GM21515 (cell line): Measurements from ENCODE around the gene ESPNL.
"Not testable (repeated sequence)": the region's sequence is repeated elsewhere in the genome, so short reads cannot be mapped to it uniquely, and the experiment has no call there.

Source experiments
- ATAC-seq: cut with Tn5 transposase; IDR thresholded peaks from one replicate; pipeline ENCODE4 v1.9.1; 2021; ENCODE audit not compliant: unreplicated experiment

The ESPNL gene

DNA sequence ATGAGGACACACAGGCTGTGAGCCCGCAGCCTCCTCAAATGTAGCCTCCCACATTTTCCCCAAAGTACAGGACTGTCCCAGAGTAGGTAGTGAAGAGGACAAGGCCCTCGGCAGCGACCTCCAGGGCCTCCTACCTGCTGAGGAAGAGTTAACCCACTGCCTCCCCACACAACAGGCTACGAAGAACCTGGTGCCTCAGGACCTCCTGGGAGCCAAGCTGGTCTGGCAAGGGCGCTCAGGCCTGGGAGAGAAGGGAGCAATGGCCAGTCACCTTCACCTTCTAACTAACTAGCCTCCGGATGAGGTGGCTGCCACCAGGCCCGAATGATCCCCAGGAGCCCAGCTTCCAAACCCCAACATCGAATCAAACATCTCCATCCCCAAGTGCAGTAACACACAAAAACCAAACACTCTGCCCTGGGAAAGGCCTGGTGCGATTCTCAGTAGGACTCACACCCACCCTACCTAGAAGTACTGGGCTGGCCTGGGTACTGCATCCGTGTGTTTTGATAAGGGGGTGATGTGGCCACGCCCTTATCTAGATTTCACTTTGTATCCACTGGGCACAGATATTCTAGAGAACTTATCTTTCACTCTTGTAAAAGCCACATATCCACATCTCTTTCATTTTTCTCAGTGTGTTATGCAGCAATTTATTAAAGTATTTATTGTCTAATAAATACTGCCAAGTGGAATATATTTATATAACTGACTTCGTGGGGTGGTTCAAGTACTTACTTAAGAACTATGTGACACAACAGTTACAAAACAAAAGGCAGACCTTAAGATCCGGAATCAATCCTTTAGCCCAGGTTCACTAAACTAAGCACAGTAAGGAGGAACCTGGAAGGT, 68.3 kb downstream of the ESPNL start:
- ATAC-seq, result no peak

DNA sequence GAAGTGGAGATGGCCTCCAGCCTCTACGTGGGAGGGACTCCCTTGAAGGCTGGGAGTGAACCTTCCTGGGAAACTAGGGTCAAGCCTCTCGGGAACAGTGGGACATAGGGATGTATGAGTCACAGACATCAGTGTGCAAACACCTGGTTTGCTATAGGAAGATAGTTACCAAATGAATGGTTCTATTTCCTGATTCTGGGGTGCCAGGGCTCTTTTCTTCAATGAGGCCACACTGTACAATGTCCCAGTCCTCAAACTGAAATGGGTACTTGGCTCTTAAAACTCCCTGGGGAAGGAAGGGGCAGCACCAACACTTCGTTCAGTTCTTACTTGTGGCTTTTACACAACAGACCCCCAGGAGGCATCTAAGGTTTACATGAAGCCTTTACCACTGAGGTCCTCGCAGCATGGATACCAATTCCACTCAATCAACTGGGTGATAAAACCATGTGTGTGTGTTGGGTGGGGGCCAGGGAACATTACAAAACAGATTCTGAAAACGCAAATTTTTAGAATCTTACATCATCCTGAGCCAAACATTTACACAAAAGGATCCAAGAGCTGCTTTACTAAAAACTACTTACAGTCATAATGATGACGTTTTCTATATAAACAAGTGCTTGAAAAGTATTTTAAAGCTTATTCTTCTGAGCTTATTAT, 69.0 kb downstream of the ESPNL start:
- no peak for ATAC-seq

DNA sequence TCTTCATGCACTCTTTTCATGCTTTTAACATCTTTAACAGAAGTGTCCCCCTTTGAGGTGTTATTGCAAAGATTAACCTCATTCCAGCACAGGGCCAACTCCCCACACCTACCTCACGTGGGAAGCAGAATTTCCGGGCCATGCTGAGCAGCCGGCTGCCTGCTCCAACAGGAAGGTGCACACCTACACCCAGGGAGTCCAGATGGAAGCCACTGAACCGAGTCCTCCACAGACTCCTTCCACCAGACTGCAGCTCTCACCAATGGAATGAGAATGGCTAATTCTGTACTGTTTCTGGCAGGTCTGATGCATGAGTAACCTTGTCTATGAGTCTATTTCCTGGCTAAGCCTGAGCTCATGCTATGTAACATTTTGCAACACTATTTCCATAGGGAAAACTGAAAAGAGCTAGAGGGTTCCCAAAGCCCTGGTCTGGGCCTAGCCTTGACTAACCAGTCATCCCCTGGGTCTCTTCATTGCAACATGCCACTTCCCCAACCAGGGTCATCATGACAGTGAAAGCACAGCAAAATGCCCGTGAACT, 69.6 kb downstream of the ESPNL start:
- no peak for ATAC-seq

DNA sequence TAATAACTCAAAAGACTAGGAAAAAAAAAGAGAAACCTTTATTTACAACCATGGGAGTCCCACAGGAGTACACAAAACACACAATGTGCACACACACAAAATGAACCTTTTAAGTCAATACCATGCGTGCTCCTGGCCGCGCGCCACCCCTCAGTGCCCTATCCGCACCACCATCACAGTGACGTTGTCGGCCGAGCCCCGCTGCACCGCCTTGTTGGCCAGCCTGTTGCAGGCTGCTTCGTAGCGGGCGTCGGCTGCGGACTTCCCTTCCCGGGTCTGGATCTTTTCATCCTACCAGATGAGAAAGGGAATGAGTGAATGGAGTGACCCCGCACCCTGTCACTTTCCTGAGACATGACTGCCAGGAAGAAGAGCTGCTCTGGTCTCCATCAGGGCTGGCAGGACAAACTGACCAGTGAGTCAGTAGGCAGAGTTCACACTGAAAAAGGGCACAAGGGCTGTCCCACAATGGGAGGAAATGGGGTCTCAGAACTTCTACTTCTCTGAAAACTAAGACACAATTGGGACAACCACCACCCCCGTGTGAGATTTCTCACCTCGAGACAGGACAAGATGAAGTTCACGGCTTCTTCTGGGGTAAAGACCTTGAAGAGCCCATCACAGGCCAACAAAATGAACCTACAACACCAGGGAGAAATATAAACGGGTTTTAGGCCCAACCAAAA, 70.4 kb downstream of the ESPNL start:
- ATAC-seq, result no peak

DNA sequence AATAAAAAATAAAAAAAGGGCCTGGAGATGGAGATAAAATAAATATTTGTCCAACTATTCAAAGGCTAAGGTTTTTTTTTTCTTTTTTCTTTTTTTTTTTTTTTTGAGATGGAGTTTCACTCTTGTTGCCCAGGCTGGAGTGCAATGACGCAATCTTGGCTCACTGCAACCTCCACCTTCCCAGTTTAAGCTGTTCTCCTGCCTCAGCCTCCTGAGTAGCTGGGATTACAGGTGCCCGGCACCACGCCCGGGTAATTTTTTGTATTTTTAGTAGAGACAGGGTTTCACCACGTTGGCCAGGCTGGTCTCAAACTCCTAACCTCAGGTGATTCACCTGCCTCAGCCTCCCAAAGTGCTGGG, 70.9 kb downstream of the ESPNL start:
- not testable (repeated sequence) for ATAC-seq

DNA sequence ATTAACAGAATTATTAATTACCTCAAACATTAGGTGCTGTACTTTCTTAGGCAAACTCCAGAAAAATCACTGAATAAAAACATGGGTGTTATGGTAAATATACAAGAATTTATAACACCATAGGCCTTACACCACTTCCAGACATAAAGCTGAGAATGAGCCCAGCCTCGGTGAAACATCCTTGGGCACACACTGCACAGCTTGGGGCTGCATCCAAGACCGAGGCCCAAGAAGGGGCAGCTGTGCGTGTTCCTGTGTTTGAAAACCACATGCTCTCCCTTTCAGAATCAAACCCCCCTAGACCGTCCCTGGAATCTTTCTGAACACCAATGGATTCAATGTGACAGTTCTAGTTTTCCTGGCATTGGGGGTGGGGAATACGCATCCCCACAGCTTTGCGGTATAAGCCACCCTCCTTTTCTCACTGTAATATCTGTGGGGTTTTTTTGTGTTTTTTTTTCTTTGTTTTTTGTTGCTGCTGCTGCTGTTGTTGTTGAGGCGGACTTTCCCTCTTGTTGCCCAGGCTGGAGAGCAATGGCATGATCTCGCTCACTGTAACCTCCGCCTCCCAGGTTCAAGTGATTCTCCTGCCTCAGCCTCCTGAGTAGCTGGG, 71.5 kb downstream of the ESPNL start:
- no peak for ATAC-seq

DNA sequence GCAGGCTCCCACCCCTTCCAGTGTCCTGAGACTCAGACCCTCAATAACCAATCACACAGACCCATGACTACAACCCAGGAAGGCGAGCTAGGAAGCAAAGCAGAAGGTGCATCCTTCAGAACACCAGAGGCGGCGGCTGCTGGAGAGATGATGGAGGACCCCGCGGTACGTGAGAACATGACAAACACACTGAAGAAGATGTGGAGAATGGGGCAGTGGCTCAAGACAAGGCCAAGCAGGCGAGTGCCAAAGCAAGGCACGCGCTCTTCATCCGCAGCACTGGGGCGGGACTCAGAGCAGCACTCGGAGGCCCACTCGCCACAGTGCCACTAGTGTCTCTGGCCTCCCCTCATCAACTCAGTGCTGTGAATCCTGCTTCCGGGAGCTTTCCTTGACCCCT, 72.3 kb downstream of the ESPNL start:
- ATAC-seq, result no peak

DNA sequence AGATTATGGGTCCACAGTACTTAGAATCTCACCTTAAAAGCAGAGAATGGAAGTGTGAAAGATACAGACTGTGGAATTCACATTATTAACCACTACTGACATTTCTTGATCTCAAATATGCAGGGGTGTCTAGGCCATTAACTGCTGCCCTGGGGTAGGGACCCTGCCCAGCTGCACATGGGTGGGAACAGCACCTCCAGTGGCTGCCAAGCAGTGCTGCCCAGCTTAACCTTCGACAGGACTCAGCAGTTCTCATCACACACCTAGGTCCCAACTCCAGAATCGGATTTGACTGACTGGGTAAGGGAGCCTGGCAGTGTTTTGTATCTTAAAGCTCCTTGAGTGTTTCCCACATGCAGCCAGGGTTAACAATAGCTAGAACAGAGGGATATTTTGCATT, 73.6 kb downstream of the ESPNL start:
- no peak for ATAC-seq

DNA sequence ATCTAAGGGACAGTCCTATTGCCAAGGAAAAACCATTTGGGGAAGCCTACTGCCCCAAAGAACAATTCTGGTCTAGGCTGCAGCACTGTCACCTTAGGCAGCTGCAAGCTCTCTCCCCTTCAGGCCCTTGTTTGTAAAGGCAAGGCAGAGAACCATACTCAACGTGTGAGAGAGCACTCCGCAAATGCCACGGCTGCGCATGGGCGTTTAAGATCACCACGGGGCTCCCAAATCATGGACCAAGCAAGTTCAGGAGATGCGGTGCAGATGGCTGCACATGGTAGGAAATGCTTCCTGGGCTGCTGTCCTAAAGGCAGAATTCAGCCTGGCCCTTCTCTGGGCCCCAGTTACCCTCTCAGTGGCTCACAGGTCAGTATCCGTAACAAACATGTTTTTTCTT, 74.2 kb downstream of the ESPNL start:
- ATAC-seq, result no peak

DNA sequence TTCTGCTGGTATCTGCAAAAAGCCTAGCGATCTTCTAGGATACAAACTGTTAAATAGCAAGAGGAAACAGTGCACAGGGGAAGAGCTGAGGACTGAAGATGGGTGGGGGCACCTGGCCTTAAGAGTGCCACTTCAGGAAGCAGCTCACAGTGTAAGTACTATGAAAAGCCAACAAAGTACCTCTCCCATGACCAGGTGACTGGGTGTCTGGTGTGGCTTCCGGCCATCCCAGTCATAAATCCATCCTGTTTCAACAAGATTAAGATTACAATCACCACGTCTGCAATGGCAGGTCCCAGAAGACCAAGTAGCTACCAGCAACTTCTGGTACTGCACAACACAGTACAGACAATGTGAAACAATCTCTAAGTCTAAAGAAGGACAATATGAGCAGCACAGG, 74.6 kb downstream of the ESPNL start:
- ATAC-seq, result no peak

DNA sequence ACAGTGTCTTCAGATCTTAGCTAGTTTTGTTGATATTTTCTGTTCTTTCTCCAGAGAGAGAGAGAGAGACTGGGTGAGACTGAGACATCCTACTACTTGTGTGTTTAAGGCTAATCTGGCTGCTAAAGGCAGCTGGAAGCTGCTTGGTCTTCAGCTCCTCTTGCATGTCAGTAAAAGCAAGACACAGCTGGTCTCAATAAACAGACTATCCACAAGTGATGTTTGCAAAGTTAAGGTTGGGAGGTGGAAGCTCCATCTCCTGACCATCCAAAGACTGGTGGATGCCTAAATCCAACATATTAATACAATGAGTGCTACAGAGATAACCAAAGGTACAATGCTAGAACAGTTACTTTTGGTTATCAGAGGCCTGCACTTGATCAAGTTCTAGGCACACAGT, 76.5 kb downstream of the ESPNL start:
- no peak for ATAC-seq

DNA sequence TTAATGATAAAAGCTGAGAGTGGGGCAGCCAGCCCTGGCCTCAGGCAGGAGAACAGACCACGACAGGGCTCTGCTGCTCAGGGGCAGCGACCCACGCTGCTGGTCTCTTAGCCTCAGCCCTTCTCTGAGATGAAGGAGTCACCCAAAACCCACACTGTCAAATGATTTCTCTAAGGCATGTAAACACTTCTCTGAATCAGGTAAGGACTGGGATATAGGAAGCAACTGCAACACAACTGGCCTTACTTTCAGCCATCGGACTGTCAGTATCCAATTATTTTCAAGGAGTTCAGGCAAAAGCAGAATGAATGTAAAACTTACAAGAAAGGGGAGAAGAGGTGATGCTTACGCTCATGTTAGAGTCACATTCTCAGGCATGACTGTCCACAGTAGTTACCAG, 80.4 kb downstream of the ESPNL start:
- no peak for ATAC-seq

DNA sequence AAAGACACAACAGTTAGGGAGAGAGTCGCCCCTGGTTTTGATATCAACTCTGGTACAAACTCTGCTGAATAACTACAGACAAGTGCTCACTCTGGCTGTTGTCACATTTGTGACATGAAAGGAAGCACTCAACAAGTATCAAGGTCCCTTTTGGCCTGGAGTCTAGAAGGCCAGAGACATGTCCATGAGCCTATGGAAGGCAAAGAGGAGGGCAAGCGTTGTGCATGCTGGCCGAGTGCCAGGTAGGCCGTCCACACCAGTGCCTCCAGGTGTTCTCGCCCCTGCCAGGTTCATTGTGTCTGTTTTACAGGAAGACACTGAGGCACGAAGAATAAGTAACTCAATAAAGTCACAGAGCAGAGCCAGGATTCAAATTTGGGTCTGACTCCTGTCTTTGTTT, 82.2 kb downstream of the ESPNL start:
- no peak for ATAC-seq
